ENCODE measurements around the gene GFER. TPM values are rescaled to one million over a fixed set of nuclear protein-coding genes. Genes with fewer than 3 reads are reported as not detected.

Gene GFER
- total and polyA plus RNA-seq, 2 experiments from 2014 or later = 46.9 to 53.5 TPM

GRCh38 chr16:1944612-1945199 is 39.3 kb upstream of the GFER start:
- no peak overlapping the region for H3K27ac ChIP-seq
- H3K27me3 ChIP-seq = no peaks in the 10 kb centered on the region
- no peaks in the 10 kb centered on the region for H3K36me3 ChIP-seq
- DNase-seq (ENCODE audit: low read depth in 1 of 2, low spot score in 1 of 2) = no peak
- TF ChIP-seq CTCF (IDR thresholded peaks at IDR 0.05; ENCODE audit: low read depth, low read length) = no peak
- no peaks in the 10 kb centered on the region for H3K4me1 ChIP-seq (ENCODE audit: low read depth)
- H3K4me3 ChIP-seq = no peak overlapping the region
- no peaks in the 10 kb centered on the region for H3K9me3 ChIP-seq (ENCODE audit: low read depth)

GRCh38 chr16:1945559-1946391 is 38.2 kb upstream of the GFER start:
- Histone ChIP-seq H3K9me3 (ENCODE audit: low read depth) (no peaks in the 10 kb centered on the region), H3K36me3 (no peaks in the 10 kb centered on the region), H3K27me3 (no peaks in the 10 kb centered on the region), H3K27ac (no peak overlapping the region), H3K4me1 (ENCODE audit: low read depth) (peaks cover 5% of the 10 kb centered on the region), H3K4me3 (no peak overlapping the region)
- TF ChIP-seq CTCF (IDR thresholded peaks at IDR 0.05; ENCODE audit: low read depth, low read length) = no peak
- no peak for DNase-seq (ENCODE audit: low read depth in 1 of 2, low spot score in 1 of 2)

GRCh38 chr16:1946495-1947368 is 37.3 kb upstream of the GFER start:
- Histone ChIP-seq H3K36me3 (no peaks in the 10 kb centered on the region), H3K9me3 (ENCODE audit: low read depth) (no peaks in the 10 kb centered on the region), H3K27ac (no peak overlapping the region), H3K27me3 (no peaks in the 10 kb centered on the region), H3K4me3 (no peak overlapping the region), H3K4me1 (ENCODE audit: low read depth) (peaks cover 7% of the 10 kb centered on the region)
- TF ChIP-seq CTCF (IDR thresholded peaks at IDR 0.05; ENCODE audit: low read depth, low read length) = no peak
- no peak for DNase-seq (ENCODE audit: low read depth in 1 of 2, low spot score in 1 of 2)

GRCh38 chr16:1947369-1947670 is 36.7 kb upstream of the GFER start:
- no peak for TF ChIP-seq CTCF (IDR thresholded peaks at IDR 0.05; ENCODE audit: low read depth, low read length)
- Histone ChIP-seq H3K27ac (no peak overlapping the region), H3K9me3 (ENCODE audit: low read depth) (no peaks in the 10 kb centered on the region), H3K27me3 (no peaks in the 10 kb centered on the region), H3K4me1 (ENCODE audit: low read depth) (peaks cover 7% of the 10 kb centered on the region), H3K4me3 (no peak overlapping the region), H3K36me3 (no peaks in the 10 kb centered on the region)
- no peak for DNase-seq (ENCODE audit: low read depth in 1 of 2, low spot score in 1 of 2)

GRCh38 chr16:1949507-1949906 is 34.5 kb upstream of the GFER start:
- Histone ChIP-seq H3K36me3 (no peaks in the 10 kb centered on the region), H3K9me3 (ENCODE audit: low read depth) (no peaks in the 10 kb centered on the region), H3K4me1 (ENCODE audit: low read depth) (peaks cover 7% of the 10 kb centered on the region), H3K27me3 (no peaks in the 10 kb centered on the region), H3K27ac (no peak overlapping the region), H3K4me3 (no peak overlapping the region)
- no peak for TF ChIP-seq CTCF (IDR thresholded peaks at IDR 0.05; ENCODE audit: low read depth, low read length)
- DNase-seq (ENCODE audit: low read depth in 1 of 2, low spot score in 1 of 2) = no peak

Data from cardiac muscle cell (in vitro differentiated cells and primary cell).